ENCODE data around the gene TWIST2. TPM values are rescaled to one million over a fixed set of nuclear protein-coding genes. Genes with fewer than 3 reads are reported as not detected.

Gene TWIST2
- polyA plus RNA-seq, 1 of the 3 experiments (the other 2 are of a cell fraction): 19.5 TPM

- Histone ChIP-seq H3K79me2 (ENCODE audit: insufficient read depth) (no peaks in the 10 kb centered on the region), H2AFZ (ENCODE audit: low read depth) (no peak overlapping the region), H3K9ac (no peak overlapping the region), H3K9me3 (no peaks in the 10 kb centered on the region), H3K4me1 (ENCODE audit: control insufficient read depth in 1 of 2, insufficient read depth in 2 of 2, low read depth in 1 of 2, low read length in 1 of 2) (peaks cover 0 to 9% of the 10 kb centered on the region in 2 experiments; a peak in 1 of 4 replicates), H3K4me2 (no peak overlapping the region), H3K9me2 (no peaks in the 10 kb centered on the region), H3K36me3 (replicated peaks in 1 of 2; ENCODE audit: control insufficient read depth in 1 of 2, insufficient read depth in 2 of 2, low read length in 1 of 2) (no peaks in the 10 kb centered on the region), H3K4me3 (ENCODE audit: low read depth in 2 of 2, low read length in 1 of 2) (no peak overlapping the region), H3K27me3 (ENCODE audit: insufficient read depth) (no peaks in the 10 kb centered on the region), H4K20me1 (ENCODE audit: insufficient read depth) (no peaks in the 10 kb centered on the region), H3K27ac (ENCODE audit: low read depth in 2 of 2, low read length in 1 of 2) (no peak overlapping the region), H3F3A (replicated peaks; ENCODE audit: insufficient read depth) (no peaks in the 10 kb centered on the region)
- no peak for DNase-seq
- WGBS (ENCODE audit: low lambda C conversion rate): 74% methylated on average over 7 of the region's 7 CpGs
- TF ChIP-seq RAD21 (IDR thresholded peaks at IDR 0.05; ENCODE audit: low read length): no peak
- TF ChIP-seq FOSL2 (IDR thresholded peaks at IDR 0.05; ENCODE audit: borderline replicate concordance, low read depth): no peak
- no peak for TF ChIP-seq USF1 (IDR thresholded peaks at IDR 0.05; ENCODE audit: borderline replicate concordance, low read depth)
- no peak for TF ChIP-seq IRF3 (IDR thresholded peaks at IDR 0.05; ENCODE audit: low read depth, low read length)
- TF ChIP-seq REST (IDR thresholded peaks at IDR 0.05; ENCODE audit: low read depth, low read length): no peak
- TF ChIP-seq CHD2 (IDR thresholded peaks at IDR 0.05; ENCODE audit: low read length, partially characterized antibody): no peak
- no peak for TF ChIP-seq MXI1 (IDR thresholded peaks at IDR 0.05; ENCODE audit: low read depth, low read length)
- ChIA-PET CTCF (no interaction called here), POLR2A (no interaction called here)
These were observed 33.6 kb downstream of the TWIST2 start for GRCh38 chr2:238881353-238882081.

- H2AFZ ChIP-seq (ENCODE audit: low read depth): no peak overlapping the region
- WGBS (ENCODE audit: low lambda C conversion rate): 48% methylated on average over 6 of the region's 6 CpGs
- no peaks in the 10 kb centered on the region for H3K9me3 ChIP-seq
- H3K4me2 ChIP-seq: no peak overlapping the region
- H3F3A ChIP-seq (replicated peaks; ENCODE audit: insufficient read depth): no peaks in the 10 kb centered on the region
- no peaks in the 10 kb centered on the region for H3K27me3 ChIP-seq (ENCODE audit: insufficient read depth)
- no peak overlapping the region for H3K9ac ChIP-seq
- DNase-seq: no peak
- no peaks in the 10 kb centered on the region for H3K9me2 ChIP-seq
- no peak overlapping the region for H3K4me3 ChIP-seq (ENCODE audit: low read depth in 2 of 2, low read length in 1 of 2)
- CTCF ChIA-PET: no interaction called here
- no peaks in the 10 kb centered on the region for H3K79me2 ChIP-seq (ENCODE audit: insufficient read depth)
- H3K36me3 ChIP-seq (replicated peaks in 1 of 2; ENCODE audit: control insufficient read depth in 1 of 2, insufficient read depth in 2 of 2, low read length in 1 of 2): no peaks in the 10 kb centered on the region
- POLR2A ChIA-PET: no interaction called here
- H3K4me1 ChIP-seq (ENCODE audit: control insufficient read depth in 1 of 2, insufficient read depth in 2 of 2, low read depth in 1 of 2, low read length in 1 of 2): peaks cover 0 to 9% of the 10 kb centered on the region in 2 experiments; a peak in 1 of 4 replicates
- H3K27ac ChIP-seq (ENCODE audit: low read depth in 2 of 2, low read length in 1 of 2): no peak overlapping the region
- no peaks in the 10 kb centered on the region for H4K20me1 ChIP-seq (ENCODE audit: insufficient read depth)
- no peak for TF ChIP-seq MEF2A (IDR thresholded peaks at IDR 0.05; ENCODE audit: borderline replicate concordance, low read depth)
- no peak for TF ChIP-seq CTCF (IDR thresholded peaks at IDR 0.05)
- no peak for TF ChIP-seq USF1 (IDR thresholded peaks at IDR 0.05; ENCODE audit: borderline replicate concordance, low read depth)
- TF ChIP-seq IRF3 (IDR thresholded peaks at IDR 0.05; ENCODE audit: low read depth, low read length): no peak
- no peak for TF ChIP-seq RCOR1 (IDR thresholded peaks at IDR 0.05; ENCODE audit: low read length)
- TF ChIP-seq MXI1 (IDR thresholded peaks at IDR 0.05; ENCODE audit: low read depth, low read length): no peak
These were observed 34.3 kb downstream of the TWIST2 start for GRCh38 chr2:238882082-238882755.
